GM12878 (cell line): Measurements from ENCODE around the gene SLC15A4. TPM values are rescaled to one million over a fixed set of nuclear protein-coding genes. Genes with fewer than 3 reads are reported as not detected.

Experiments used
- ATAC-seq: fragments of 200-7000 bp; cut with Tn5 transposase; 3 replicates; pipeline ENCODE4 v1.9.1; 2020; ENCODE audit warnings: mild to moderate bottlenecking, moderate library complexity
- BruUV-seq: library from RNA; stranded (reverse); fragments of 400-500 nt; replicated peaks from 2 replicates; lab custom pipeline; 2021; lab: Mats Ljungman, UMichigan
- CTCF ChIA-PET: fragments of 300-600 bp; sonication (Branson Sonifier 250); formaldehyde crosslinking; extraction: SDS; loops from one replicate; lab custom pipeline; 2021; ENCODE audit warnings: inconsistent platforms; lab: Yijun Ruan, JAX
- POLR2A ChIA-PET: fragments of 350-600 bp; formaldehyde crosslinking; extraction: SDS; loops from one replicate; lab custom pipeline; 2021; ENCODE audit warnings: inconsistent platforms; lab: Charles Lee
- RAD21 ChIA-PET: fragments of 300-600 bp; sonication (Branson Sonifier 250); formaldehyde crosslinking; loops from one replicate; lab custom pipeline; 2023; ENCODE audit warnings: antibody characterized with exemption; ENCODE audit not compliant: unreplicated experiment; lab: Charles Lee
- SMC1A ChIA-PET: fragments of 300-600 bp; sonication (Branson Sonifier 250); formaldehyde crosslinking; loops from one replicate; lab custom pipeline; 2023; ENCODE audit not compliant: unreplicated experiment, uncharacterized antibody; lab: Charles Lee
- DNase-seq: peaks from one replicate; pipeline ENCODE4 v3.0.0-alpha.2; 2011; ENCODE audit warnings: low read depth, low spot score
- FAIRE-seq: peaks from 3 replicates; lab custom pipeline; 2011; peaks lifted over from hg19 to GRCh38; lab: Jason Lieb, UNC
- H2AFZ ChIP-seq: 2 replicates; pipeline ENCODE4 v1.6.0; 2011; ENCODE audit warnings: low read depth, low read length, control low read depth; ENCODE audit not compliant: control insufficient read depth
- H3K27ac ChIP-seq: 2 replicates; pipeline ENCODE4 v1.5.1; 2011; ENCODE audit warnings: control low read depth; ENCODE audit not compliant: control insufficient read depth, insufficient read depth
- H3K27me3 ChIP-seq, 2 experiments: replicated peaks in 1 of 2; 2 replicates each; pipeline versions ENCODE4 v1.6.0 to v1.6.1; 2011; ENCODE audit warnings: low read length in 1 of 2; ENCODE audit not compliant: control insufficient read depth in 2 of 2, insufficient read depth in 2 of 2
- H3K36me3 ChIP-seq, 2 experiments: 2 replicates each; pipeline ENCODE4 v1.5.1; 2011; ENCODE audit warnings: low read length in 1 of 2; ENCODE audit not compliant: control insufficient read depth in 2 of 2, insufficient read depth in 2 of 2
- H3K4me1 ChIP-seq: 2 replicates; pipeline ENCODE4 v1.6.1; 2011; ENCODE audit warnings: mild to moderate bottlenecking, low read length, moderate library complexity, mixed read lengths; ENCODE audit not compliant: control insufficient read depth, insufficient read depth
- H3K4me2 ChIP-seq: 2 replicates; pipeline ENCODE4 v1.6.0; 2011; ENCODE audit warnings: control low read depth; ENCODE audit not compliant: control insufficient read depth, insufficient read depth
- H3K4me3 ChIP-seq: fragments of 200-600 bp; sonication (generic); 2 replicates; pipeline ENCODE4 v1.5.1; 2016
- H3K79me2 ChIP-seq: 2 replicates; pipeline ENCODE4 v1.6.0; 2011; ENCODE audit warnings: low read length; ENCODE audit not compliant: control insufficient read depth, insufficient read depth
- H3K9ac ChIP-seq: 2 replicates; pipeline ENCODE4 v1.8.0; 2011; ENCODE audit warnings: low read length, control low read depth, mixed read lengths; ENCODE audit not compliant: control insufficient read depth, insufficient read depth
- H3K9me3 ChIP-seq: replicated peaks from 3 replicates; pipeline ENCODE4 v1.5.1; 2011; ENCODE audit warnings: mild to moderate bottlenecking, low read length; ENCODE audit not compliant: control insufficient read depth, insufficient read depth
- H4K20me1 ChIP-seq: 2 replicates; pipeline ENCODE4 v1.6.0; 2011; ENCODE audit not compliant: control insufficient read depth, insufficient read depth
- ATF7 ChIP-seq: fragments of 450-650 bp; IDR thresholded peaks from 2 replicates; pipeline ENCODE4 v1.6.1; 2016; ENCODE audit warnings: low read depth, mild to moderate bottlenecking
- BCLAF1 ChIP-seq: fragments of 450-650 bp; IDR thresholded peaks from 2 replicates; pipeline ENCODE4 v1.6.1; 2017; ENCODE audit warnings: antibody characterized with exemption, mild to moderate bottlenecking, moderate library complexity
- MXI1 ChIP-seq: fragments of 150-350 bp; IDR thresholded peaks from 2 replicates; pipeline ENCODE4 v1.6.1; 2011; ENCODE audit warnings: low read depth, mild to moderate bottlenecking, inconsistent platforms, low read length, improper control_type of control experiment
- NR2F1 ChIP-seq: fragments of 450-650 bp; conservative IDR thresholded peaks from 2 replicates; pipeline ENCODE4 v1.6.1; 2017; ENCODE audit warnings: mild to moderate bottlenecking
- SPI1 ChIP-seq: IDR thresholded peaks from 2 replicates; pipeline ENCODE4 v1.6.1; 2011; ENCODE audit warnings: low read depth, mild to moderate bottlenecking, low read length, moderate library complexity, borderline replicate concordance; ENCODE audit not compliant: insufficient read depth
- YY1 ChIP-seq: IDR thresholded peaks from 2 replicates; pipeline ENCODE4 v1.6.1; 2011; ENCODE audit warnings: low read depth, mild to moderate bottlenecking, low read length
- WGBS: methylation state at CpG from one replicate; pipeline ENCODE4 v1.1.6; 2016; ENCODE audit warnings: low lambda C conversion rate; ENCODE audit not compliant: insufficient replicate concordance, insufficient coverage; ENCODE audit errors: missing lambda C conversion rate; 5-methylcytosine and 5-hydroxymethylcytosine counted together
- in situ Hi-C: fragments of 300-500 bp; cut with MboI; formaldehyde crosslinking; loops from 9 replicates; pipeline ENCODE4 v1.14.3; 2018; ENCODE audit warnings: mixed read lengths
- intact Hi-C: fragments of 100-400 bp; cut with micrococcal nuclease; formaldehyde crosslinking; loops from one replicate; pipeline ENCODE4 v1.14.2; 2022; ENCODE audit not compliant: unreplicated experiment
- polyA plus RNA-seq, 11 experiments: library from polyadenylated mRNA; depleted of rRNA in 4 of 11; unstranded in 6 of 11; stranded (reverse) in 5 of 11; fragments of >200 nt; fragmentation: Nextera tagmentation in 4 of 11; fragmentation: Illumina TruSeq in 1 of 11; extraction: Ambion mirVana in 4 of 11; extraction: Trizol in 1 of 11; gene quantifications; 1 replicate in 1 of 11; 2 replicates in 10 of 11; pipeline versions ENCODE4 v1.2.1 to v1.2.3, GENCODE V29; 2011 to 2016; ENCODE audit warnings: inconsistent platforms in 2 of 11, missing spikeins in 2 of 11, low read depth in 1 of 11
- total RNA-seq, 4 experiments: library from RNA; depleted of rRNA in 3 of 4; stranded (reverse); fragments of >200 nt in 3 of 4; fragmentation: Illumina TruSeq in 1 of 4; extraction: Trizol in 1 of 4; gene quantifications; 2 replicates each; pipeline versions ENCODE4 v1.2.1 to v1.2.3, GENCODE V29; 2013 to 2021

Gene SLC15A4
- total and polyA plus RNA-seq, 10 of the 15 experiments (the other 5 are each of a cell fraction or from before 2014, with no cell fraction given): 12.7 to 257 (median 36.6) TPM

- RAD21 ChIA-PET: interaction anchor here (0.6 to 4.5 kb wide), 13 partner anchors 8 to 186 kb away, joined by 3 to 51 read pairs (median 7); partner anchors contain the start of gene SLC15A4
- WGBS: 79% methylated on average over 13 of the region's 13 CpGs
- POLR2A ChIA-PET: interaction anchor here (1.0 to 2.4 kb wide), 7 partner anchors 10 to 38 kb away, joined by 3 to 11 read pairs (median 8); no protein-coding TSS in a partner anchor
- no peaks in the 10 kb centered on the region for H4K20me1 ChIP-seq
- no peaks in the 10 kb centered on the region; the same call in none of the 2 replicates for H3K4me1 ChIP-seq
- H3K4me3 ChIP-seq: no peak overlapping the region
- SMC1A ChIA-PET: interaction anchor here (0.8 to 4.4 kb wide), 11 partner anchors 11 to 185 kb away, joined by 3 to 67 read pairs (median 8); no protein-coding TSS in a partner anchor
- no peaks in the 10 kb centered on the region for H3K9me3 ChIP-seq
- no peak overlapping the region for H2AFZ ChIP-seq
- in situ Hi-C loops: no loop called here
- H3K9ac ChIP-seq: no peak overlapping the region
- no peak for ATAC-seq
- no peaks in the 10 kb centered on the region for H3K27me3 ChIP-seq
- FAIRE-seq: no peak
- CTCF ChIA-PET: interaction anchor here (0.8 to 4.1 kb wide), 8 partner anchors 11 to 73 kb away, joined by 3 to 105 read pairs (median 17); no protein-coding TSS in a partner anchor
- no TSS peak for BruUV-seq
- H3K4me2 ChIP-seq: no peak overlapping the region
- no peak overlapping the region for H3K27ac ChIP-seq
- H3K36me3 ChIP-seq: no peaks in the 10 kb centered on the region
- no peak for DNase-seq
- no peaks in the 10 kb centered on the region for H3K79me2 ChIP-seq
- TF ChIP-seq ATF7: no peak
- no peak for TF ChIP-seq BCLAF1
- no peak for TF ChIP-seq NR2F1
- no peak for TF ChIP-seq YY1
- TF ChIP-seq MXI1: no peak
- TF ChIP-seq SPI1: no peak
- intact Hi-C loops: loop anchor here (5.0 kb wide), 1 partner anchor 183 kb away; no protein-coding TSS in a partner anchor
These were observed 39.6 kb downstream of the SLC15A4 start for GRCh38 chr12:128784030-128784760.
